Testis (tissue), 2 donors: ENCODE data around the gene MMP24.

Source experiments
- POLR2A ChIP-seq: fragments of 450-650 bp; IDR thresholded peaks from one replicate; pipeline ENCODE4 v1.6.1; 2017; ENCODE audit warnings: antibody characterized with exemption, mild to moderate bottlenecking, moderate library complexity
- TF ChIP-seq, protein P1 (sequence below), 3 experiments: fragments of 450-650 bp in 2 of 3; fragments of 200-600 bp in 1 of 3; sonication (generic) in 1 of 3; IDR thresholded peaks; one replicate each; pipeline ENCODE4 v1.5.1; 2016 to 2019; ENCODE audit warnings: antibody characterized with exemption in 3 of 3, mild to moderate bottlenecking in 2 of 3, moderate library complexity in 1 of 3

DNA sequence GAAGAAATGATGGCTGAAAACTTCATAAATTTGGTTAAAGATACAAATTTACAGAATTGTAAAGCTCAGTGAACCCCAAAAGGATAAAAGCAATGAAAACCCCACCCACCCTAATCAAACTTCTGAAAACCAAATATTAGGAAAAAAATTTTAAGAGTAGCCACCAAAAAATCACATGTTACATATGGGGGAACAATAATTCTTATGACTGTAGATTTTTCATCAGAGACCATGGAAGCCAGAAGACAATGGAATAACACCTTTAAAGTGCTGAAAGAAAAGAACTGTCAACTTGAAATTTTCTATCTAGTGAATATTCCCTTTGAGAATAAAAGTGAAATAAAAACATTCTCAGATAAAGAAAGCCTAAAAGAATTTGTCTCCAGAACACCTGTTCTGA, 30.2 kb upstream of the MMP24 start:
- TF ChIP-seq POLR2A = no peak
- TF ChIP-seq, protein P1, sequence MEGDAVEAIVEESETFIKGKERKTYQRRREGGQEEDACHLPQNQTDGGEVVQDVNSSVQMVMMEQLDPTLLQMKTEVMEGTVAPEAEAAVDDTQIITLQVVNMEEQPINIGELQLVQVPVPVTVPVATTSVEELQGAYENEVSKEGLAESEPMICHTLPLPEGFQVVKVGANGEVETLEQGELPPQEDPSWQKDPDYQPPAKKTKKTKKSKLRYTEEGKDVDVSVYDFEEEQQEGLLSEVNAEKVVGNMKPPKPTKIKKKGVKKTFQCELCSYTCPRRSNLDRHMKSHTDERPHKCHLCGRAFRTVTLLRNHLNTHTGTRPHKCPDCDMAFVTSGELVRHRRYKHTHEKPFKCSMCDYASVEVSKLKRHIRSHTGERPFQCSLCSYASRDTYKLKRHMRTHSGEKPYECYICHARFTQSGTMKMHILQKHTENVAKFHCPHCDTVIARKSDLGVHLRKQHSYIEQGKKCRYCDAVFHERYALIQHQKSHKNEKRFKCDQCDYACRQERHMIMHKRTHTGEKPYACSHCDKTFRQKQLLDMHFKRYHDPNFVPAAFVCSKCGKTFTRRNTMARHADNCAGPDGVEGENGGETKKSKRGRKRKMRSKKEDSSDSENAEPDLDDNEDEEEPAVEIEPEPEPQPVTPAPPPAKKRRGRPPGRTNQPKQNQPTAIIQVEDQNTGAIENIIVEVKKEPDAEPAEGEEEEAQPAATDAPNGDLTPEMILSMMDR (IDR thresholded peaks at IDR 0.05) = no peak
